ENCODE results near the gene SYDE2. TPM values are rescaled to one million over a fixed set of nuclear protein-coding genes. Genes with fewer than 3 reads are reported as not detected.

Gene SYDE2
- total RNA-seq, 3 donors from 2014 or later, result 9.0 to 42.1 (median 9.9) TPM

DNA sequence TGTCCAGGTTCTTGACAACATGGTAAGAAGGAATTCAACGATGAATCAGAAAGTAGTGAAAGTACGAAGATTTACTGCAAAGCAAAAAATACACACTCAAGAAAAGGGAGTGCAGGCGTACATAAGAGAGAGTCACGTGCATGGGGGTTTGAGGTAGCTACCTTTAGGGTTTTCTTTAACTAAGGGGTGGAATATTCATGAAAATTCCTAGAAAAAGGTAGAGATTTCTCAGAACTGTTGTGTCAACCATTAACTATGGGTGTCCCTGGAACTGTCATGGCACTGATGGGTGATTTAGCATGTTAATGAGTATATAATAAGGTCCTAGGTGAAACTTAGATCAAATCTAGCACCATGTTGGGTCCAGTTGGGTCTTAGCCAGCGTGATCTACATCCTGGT is 22.5 kb upstream of the SYDE2 start:
- intact Hi-C loops (cut with DNase I, micrococcal nuclease), result no loop called here
- Histone ChIP-seq H3K36me3 (ENCODE audit: low read depth) (no peaks in the 10 kb centered on the region), H3K9me3 (no peaks in the 10 kb centered on the region), H3K4me1 (ENCODE audit: low read depth) (no peaks in the 10 kb centered on the region), H3K4me3 (no peak overlapping the region)
- DNase-seq (no peak), ATAC-seq (no peak)
- TF ChIP-seq, protein P1, sequence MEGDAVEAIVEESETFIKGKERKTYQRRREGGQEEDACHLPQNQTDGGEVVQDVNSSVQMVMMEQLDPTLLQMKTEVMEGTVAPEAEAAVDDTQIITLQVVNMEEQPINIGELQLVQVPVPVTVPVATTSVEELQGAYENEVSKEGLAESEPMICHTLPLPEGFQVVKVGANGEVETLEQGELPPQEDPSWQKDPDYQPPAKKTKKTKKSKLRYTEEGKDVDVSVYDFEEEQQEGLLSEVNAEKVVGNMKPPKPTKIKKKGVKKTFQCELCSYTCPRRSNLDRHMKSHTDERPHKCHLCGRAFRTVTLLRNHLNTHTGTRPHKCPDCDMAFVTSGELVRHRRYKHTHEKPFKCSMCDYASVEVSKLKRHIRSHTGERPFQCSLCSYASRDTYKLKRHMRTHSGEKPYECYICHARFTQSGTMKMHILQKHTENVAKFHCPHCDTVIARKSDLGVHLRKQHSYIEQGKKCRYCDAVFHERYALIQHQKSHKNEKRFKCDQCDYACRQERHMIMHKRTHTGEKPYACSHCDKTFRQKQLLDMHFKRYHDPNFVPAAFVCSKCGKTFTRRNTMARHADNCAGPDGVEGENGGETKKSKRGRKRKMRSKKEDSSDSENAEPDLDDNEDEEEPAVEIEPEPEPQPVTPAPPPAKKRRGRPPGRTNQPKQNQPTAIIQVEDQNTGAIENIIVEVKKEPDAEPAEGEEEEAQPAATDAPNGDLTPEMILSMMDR (IDR thresholded peaks at IDR 0.05), result no peak

DNA sequence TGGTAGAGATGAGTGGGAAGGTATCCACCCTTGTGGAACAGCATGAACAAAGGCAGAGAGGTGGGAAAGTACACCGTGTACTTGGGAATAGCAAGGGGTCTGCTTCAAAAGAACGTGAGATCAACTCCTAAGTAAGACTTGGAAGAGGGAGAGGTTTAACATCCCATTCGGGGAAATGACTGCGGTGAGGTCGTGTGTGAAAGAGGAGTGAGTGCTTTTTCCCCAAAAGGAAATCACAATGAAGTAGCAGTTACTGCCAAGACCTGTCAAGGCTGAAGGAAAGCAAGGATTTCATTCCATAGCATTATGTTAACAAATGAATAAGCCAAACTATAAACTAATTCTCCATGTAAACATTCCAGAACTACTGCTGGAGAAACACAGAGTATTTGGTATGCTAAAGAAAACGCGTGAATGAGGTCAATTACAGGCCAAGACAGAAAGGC is 20.0 kb upstream of the SYDE2 start:
- no peak for DNase-seq
- ATAC-seq, result no peak
- H3K36me3 ChIP-seq (ENCODE audit: low read depth), result no peaks in the 10 kb centered on the region

DNA sequence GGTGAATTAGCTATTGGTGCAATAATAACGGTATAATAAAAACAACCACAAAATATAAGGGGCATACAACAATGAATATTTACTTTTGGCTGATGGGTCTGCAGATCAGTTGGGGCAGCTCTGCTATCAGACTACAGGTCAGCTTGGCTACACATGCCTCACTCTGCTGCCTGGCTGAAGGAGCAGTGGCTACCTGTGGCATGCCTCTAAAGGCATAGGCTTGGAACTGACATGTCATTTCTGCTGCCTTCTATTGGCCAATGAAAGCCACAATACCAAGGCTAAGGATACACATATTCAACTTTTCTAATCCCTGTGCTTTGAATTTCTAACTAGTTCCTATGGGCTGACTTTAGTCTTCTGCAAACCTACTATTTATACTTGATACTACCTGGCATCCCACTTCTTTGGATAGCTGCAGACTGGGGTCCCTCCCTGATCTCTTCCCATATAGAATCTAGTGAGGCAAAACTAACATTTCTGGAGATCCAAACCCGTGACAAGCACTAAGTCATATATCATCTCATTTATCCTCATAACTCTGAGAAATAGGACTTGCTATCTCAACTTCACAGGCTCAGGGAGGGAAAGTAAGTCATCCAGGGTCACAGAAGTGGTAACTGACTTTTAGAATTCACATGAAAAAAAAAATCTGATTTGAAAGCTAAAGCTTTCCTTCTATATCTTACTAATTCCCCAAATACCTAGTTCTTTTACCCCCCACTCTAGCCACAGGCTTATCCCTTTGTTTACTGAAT is 19.2 kb upstream of the SYDE2 start:
- no peak for ATAC-seq
- intact Hi-C loops (cut with DNase I, micrococcal nuclease), result no loop called here
- TF ChIP-seq, protein P1 (IDR thresholded peaks at IDR 0.05), result no peak
- H3K9me3 ChIP-seq, result no peaks in the 10 kb centered on the region
- no peak overlapping the region for H3K4me3 ChIP-seq
- no peaks in the 10 kb centered on the region for H3K36me3 ChIP-seq (ENCODE audit: low read depth)
- no peak for DNase-seq
- H3K4me1 ChIP-seq (ENCODE audit: low read depth), result no peaks in the 10 kb centered on the region

More for the DNA sequence above, 20.0 kb upstream of the SYDE2 start:
- intact Hi-C loops (cut with DNase I, micrococcal nuclease), result no loop called here
- no peaks in the 10 kb centered on the region for H3K9me3 ChIP-seq
- no peak overlapping the region for H3K4me3 ChIP-seq
- TF ChIP-seq, protein P1 (IDR thresholded peaks at IDR 0.05), result no peak
- no peaks in the 10 kb centered on the region for H3K4me1 ChIP-seq (ENCODE audit: low read depth)

DNA sequence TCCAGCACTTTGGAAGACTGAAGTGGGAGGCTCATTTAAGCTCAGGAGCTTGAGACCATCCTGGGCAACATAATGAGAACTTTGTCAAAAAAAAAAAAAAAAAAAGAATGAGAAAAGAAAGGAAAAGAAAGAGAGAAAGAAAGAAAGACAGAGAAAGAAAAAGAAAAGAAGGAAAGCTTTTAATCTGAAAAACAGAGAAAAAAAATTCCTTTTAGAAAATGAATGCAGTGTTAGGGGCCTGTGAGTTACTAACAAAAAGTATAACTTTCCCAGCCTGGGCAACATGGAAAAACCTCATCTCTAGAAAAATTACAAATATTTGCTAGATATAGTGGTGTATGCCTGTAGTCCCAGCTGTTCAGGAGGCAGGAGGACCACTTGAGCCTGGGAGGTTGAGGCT is 15.9 kb upstream of the SYDE2 start:
- DNase-seq (no peak), ATAC-seq (no peak)
- TF ChIP-seq, protein P1 (IDR thresholded peaks at IDR 0.05), result no peak
- H3K9me3 ChIP-seq, result no peaks in the 10 kb centered on the region
- no peaks in the 10 kb centered on the region for H3K36me3 ChIP-seq (ENCODE audit: low read depth)
- intact Hi-C loops (cut with DNase I, micrococcal nuclease), result no loop called here
- no peak overlapping the region for H3K4me3 ChIP-seq
- H3K4me1 ChIP-seq (ENCODE audit: low read depth), result no peaks in the 10 kb centered on the region

DNA sequence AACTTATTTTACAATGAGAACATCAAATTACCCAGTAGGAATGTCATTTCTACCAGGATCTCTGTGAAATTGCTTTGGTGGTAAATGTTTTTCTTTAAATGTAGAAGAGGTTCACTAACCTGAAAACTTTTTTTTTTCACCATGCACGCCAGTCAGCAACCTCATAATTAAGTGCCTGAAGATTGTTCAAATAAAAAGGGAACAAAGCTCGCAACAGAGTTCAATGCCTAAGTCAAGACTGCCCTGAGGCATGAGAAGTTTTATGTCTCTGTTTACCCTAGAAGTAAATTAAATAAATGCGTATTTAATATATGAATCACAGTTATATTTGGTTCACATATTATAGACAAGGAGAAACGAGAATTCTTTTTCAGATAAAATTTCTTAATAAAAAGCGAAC is 13.8 kb upstream of the SYDE2 start:
- intact Hi-C loops (cut with DNase I, micrococcal nuclease), result no loop called here
- Histone ChIP-seq H3K36me3 (ENCODE audit: low read depth) (no peaks in the 10 kb centered on the region), H3K9me3 (no peaks in the 10 kb centered on the region), H3K4me1 (ENCODE audit: low read depth) (no peaks in the 10 kb centered on the region), H3K4me3 (no peak overlapping the region)
- DNase-seq (no peak), ATAC-seq (no peak)
- TF ChIP-seq, protein P1 (IDR thresholded peaks at IDR 0.05), result no peak

All from mucosa of descending colon (tissue), 3 donors.